IMR-90 (cell line): ENCODE measurements around the gene SDR39U1.

ENCODE experiments used
- FOS ChIP-seq: fragments of 150-350 bp; IDR thresholded peaks from 2 replicates; pipeline ENCODE4 v1.6.1; 2016; ENCODE audit warnings: low read depth, low read length
- MXI1 ChIP-seq: IDR thresholded peaks from 2 replicates; pipeline ENCODE4 v1.6.1; 2012; ENCODE audit warnings: low read depth, mild to moderate bottlenecking, low read length, moderate library complexity, borderline replicate concordance
- POLR2A ChIP-seq: IDR thresholded peaks from 2 replicates; pipeline ENCODE4 v1.6.1; 2012; ENCODE audit warnings: mild to moderate bottlenecking, low read depth, low read length
- SMC3 ChIP-seq: fragments of 150-350 bp; IDR thresholded peaks from 2 replicates; pipeline ENCODE4 v1.6.1; 2016; ENCODE audit warnings: low read depth, mild to moderate bottlenecking, antibody characterized with exemption, low read length, moderate library complexity
- TF ChIP-seq, protein P1 (sequence below): conservative IDR thresholded peaks from 2 replicates; pipeline ENCODE4 v1.5.1; 2012; ENCODE audit warnings: mild to moderate bottlenecking, low read depth, low read length, improper control_type of control experiment

DNA sequence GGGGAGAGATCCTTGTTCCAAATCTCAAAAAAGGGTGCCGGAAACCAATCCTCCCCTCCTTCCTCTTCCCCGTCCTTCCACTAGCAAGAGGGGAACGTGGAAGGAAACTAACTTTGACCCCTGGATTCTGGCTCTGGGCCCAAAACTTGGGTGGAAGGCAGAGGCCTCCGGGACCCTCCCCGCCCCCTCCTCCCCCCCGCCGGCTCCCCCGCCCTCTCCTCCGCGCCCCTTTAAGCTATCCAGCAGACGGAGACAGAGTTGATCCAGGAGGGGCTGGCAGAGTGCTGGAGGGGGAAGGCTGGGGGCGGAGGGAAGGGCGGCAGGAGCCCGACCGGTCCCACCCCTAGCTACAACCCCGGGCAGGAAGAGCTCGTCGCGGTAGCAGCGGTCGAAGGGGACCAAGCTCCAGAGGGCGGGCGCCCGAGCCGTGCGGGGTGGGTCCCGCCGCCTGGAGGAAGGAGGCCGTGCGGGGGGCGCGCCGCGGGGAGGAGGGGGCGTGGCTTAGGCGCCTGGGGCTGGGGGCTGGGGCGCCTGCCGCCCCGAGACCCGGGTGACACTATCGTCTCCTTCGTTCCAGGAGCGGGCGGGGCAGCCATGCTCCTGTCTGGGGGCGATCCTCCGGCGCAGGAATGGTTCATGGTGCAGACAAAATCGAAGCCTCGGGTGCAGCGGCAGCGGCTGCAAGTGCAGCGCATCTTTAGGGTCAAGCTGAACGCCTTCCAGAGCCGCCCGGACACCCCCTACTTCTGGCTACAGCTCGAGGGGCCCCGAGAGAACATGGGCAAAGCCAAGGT is 43.7 kb downstream of the SDR39U1 start, which contains the start of gene NYNRIN:
- TF ChIP-seq, protein P1, sequence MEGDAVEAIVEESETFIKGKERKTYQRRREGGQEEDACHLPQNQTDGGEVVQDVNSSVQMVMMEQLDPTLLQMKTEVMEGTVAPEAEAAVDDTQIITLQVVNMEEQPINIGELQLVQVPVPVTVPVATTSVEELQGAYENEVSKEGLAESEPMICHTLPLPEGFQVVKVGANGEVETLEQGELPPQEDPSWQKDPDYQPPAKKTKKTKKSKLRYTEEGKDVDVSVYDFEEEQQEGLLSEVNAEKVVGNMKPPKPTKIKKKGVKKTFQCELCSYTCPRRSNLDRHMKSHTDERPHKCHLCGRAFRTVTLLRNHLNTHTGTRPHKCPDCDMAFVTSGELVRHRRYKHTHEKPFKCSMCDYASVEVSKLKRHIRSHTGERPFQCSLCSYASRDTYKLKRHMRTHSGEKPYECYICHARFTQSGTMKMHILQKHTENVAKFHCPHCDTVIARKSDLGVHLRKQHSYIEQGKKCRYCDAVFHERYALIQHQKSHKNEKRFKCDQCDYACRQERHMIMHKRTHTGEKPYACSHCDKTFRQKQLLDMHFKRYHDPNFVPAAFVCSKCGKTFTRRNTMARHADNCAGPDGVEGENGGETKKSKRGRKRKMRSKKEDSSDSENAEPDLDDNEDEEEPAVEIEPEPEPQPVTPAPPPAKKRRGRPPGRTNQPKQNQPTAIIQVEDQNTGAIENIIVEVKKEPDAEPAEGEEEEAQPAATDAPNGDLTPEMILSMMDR, result no peak
- no peak for TF ChIP-seq POLR2A
- no peak for TF ChIP-seq MXI1
- no peak for TF ChIP-seq SMC3
- TF ChIP-seq FOS, result no peak
